Stimulated activated naive CD8-positive, alpha-beta T cell treated with anti-CD3 and anti-CD28 coated beads, Interleukin-15, amount 100 ng/mL, for 72 hours (primary cell): ENCODE data around the gene PRDM16.

Experiments used
- ATAC-seq: fragments of 150-1000 bp; cut with Tn5 transposase; 2 replicates; pipeline ENCODE4 v1.10.0; 2021; ENCODE audit warnings: mild to moderate bottlenecking, moderate library complexity
- DNase-seq, 2 donors: peaks; one replicate each; pipeline ENCODE4 v3.0.0; 2021 to 2022
- H3K27ac Mint-ChIP-seq, 2 donors: one replicate each; pipeline ENCODE4 v1.8.0; 2022; ENCODE audit warnings: mild to moderate bottlenecking in 2 of 2, mixed read lengths in 2 of 2, moderate library complexity in 2 of 2
- H3K27me3 Mint-ChIP-seq: one replicate; pipeline ENCODE4 v1.8.0; 2022; ENCODE audit warnings: mixed read lengths
- H3K4me1 Mint-ChIP-seq: one replicate; pipeline ENCODE4 v1.8.0; 2022; ENCODE audit warnings: mild to moderate bottlenecking, mixed read lengths
- H3K4me3 Mint-ChIP-seq, 2 donors: one replicate each; pipeline ENCODE4 v1.8.0; 2022; ENCODE audit warnings: mild to moderate bottlenecking in 2 of 2, mixed read lengths in 2 of 2, moderate library complexity in 1 of 2
- H3K9me3 Mint-ChIP-seq, 2 donors: one replicate each; pipeline ENCODE4 v1.8.0; 2022; ENCODE audit warnings: mixed read lengths in 2 of 2

PRDM16 gene

DNA sequence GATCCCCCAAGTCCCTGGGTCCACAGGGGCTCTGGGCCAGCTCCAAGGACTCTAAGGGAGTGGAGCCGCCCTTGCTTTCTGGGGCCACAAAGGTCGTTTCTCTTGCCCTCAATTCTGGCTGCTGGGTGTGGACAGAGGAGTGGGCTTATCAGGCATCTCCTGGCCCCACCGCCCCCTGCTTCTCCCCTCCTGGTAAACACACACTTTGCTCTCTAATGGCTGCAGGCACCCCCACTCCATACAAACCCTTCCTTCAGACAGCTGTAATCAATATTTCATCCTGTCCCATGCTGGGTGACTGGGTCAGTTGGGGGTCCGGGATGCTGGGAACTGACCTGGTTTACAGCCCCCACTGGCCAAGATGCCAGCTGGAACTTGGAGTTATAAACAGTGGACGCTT is 67.5 kb downstream of the PRDM16 start:
- ATAC-seq (no peak), DNase-seq (no peak)
- no peak overlapping the region for H3K27ac Mint-ChIP-seq
- H3K27me3 Mint-ChIP-seq, result no peaks in the 10 kb centered on the region
- H3K9me3 Mint-ChIP-seq, result no peaks in the 10 kb centered on the region
- no peak overlapping the region for H3K4me3 Mint-ChIP-seq
- no peaks in the 10 kb centered on the region for H3K4me1 Mint-ChIP-seq

DNA sequence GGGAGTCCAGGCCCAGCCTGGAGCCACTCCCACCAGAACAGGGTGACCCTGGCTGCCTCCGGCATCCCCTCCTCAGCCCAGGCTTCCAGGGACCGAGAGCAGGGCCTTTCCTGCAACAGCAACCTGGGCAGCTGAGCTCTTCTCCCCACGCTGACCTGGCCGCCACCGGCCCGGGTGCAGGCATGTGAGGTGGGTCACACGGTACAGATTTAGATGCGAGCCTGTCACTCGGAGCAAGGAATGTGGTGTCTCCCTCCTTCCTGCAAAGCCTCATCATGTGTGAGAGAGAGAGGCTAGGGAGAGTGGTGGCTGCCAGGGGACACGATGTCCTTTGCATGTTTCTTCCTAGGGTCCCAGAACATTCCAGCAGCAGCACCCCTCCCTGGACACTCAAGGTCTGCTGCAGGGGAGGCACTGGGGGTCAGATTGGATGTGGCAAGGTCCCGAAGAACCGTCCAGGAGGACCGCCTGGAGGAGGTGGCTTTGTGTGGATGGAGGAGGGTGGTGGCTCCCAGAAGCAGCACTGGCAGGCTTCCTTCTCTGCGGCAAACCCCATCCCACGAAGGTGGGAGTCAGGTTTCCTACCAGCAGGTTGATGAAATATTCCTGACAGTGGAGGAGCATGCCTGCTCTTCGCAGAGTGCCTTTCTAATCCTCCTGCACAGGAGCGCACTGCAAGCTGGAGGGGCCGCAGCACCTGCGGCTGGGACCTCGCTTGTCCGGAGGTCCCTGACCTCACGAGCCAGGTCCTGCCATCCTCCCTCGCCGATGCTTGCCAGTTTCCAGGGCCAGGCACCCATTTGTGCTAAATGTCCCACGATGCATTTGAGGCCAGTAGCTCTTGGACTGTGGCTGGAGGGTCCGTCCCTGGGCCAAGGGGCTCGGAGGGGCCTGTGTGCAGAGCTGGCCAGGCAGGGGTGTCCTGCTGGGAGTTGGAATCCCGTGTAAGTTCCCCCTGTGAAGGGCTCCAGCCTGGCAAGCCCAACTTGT is 68.4 kb downstream of the PRDM16 start:
- no peak for ATAC-seq
- H3K27me3 Mint-ChIP-seq, result no peaks in the 10 kb centered on the region

DNA sequence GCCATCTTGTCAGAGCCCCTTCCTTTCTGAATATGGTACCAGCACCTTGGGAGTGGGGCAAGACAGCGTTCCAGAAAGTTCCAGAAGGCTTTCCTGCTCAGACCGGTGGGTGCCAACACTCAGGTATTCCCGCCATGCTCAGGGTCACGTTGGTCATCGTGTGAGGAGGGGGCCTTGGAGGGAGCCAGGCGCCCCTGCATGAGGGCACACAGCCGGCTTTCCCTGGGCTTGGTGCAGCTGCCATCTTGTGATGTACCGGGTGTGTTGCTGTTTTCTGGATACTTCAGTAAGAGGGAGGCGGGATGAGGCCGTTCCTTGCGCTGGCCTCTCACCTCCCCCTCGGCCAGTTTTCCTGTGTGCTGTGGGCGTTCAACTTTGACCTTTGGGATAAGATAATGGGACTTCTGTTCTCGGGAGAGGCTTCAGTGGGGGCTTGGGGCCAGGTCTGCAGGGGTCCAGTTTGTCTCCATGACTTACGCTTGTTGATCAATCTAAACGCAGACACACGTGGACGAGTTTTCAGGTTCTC is 69.7 kb downstream of the PRDM16 start:
- H3K4me1 Mint-ChIP-seq, result no peaks in the 10 kb centered on the region
- ATAC-seq (no peak), DNase-seq (no peak)
- H3K27me3 Mint-ChIP-seq, result no peaks in the 10 kb centered on the region
- H3K4me3 Mint-ChIP-seq, result no peak overlapping the region
- H3K27ac Mint-ChIP-seq, result no peak overlapping the region
- no peaks in the 10 kb centered on the region for H3K9me3 Mint-ChIP-seq

More for the DNA sequence above, 68.4 kb downstream of the PRDM16 start:
- Mint-ChIP-seq H3K9me3 (no peaks in the 10 kb centered on the region), H3K27ac (no peak overlapping the region), H3K4me1 (no peaks in the 10 kb centered on the region), H3K4me3 (no peak overlapping the region)
- no peak for DNase-seq

- Mint-ChIP-seq H3K27ac (no peak overlapping the region), H3K4me3 (no peak overlapping the region), H3K27me3 (no peaks in the 10 kb centered on the region), H3K9me3 (no peaks in the 10 kb centered on the region), H3K4me1 (no peaks in the 10 kb centered on the region)
- DNase-seq, result no peak
- ATAC-seq, result no peak
These were observed 70.4 kb downstream of the PRDM16 start for GRCh38 chr1:3139451-3139852.

GRCh38 chr1:3139871-3140361 is 70.9 kb downstream of the PRDM16 start:
- Mint-ChIP-seq H3K4me1 (no peaks in the 10 kb centered on the region), H3K9me3 (no peaks in the 10 kb centered on the region), H3K4me3 (no peak overlapping the region), H3K27me3 (no peaks in the 10 kb centered on the region), H3K27ac (no peak overlapping the region)
- ATAC-seq, result no peak
- DNase-seq, result no peak

DNA sequence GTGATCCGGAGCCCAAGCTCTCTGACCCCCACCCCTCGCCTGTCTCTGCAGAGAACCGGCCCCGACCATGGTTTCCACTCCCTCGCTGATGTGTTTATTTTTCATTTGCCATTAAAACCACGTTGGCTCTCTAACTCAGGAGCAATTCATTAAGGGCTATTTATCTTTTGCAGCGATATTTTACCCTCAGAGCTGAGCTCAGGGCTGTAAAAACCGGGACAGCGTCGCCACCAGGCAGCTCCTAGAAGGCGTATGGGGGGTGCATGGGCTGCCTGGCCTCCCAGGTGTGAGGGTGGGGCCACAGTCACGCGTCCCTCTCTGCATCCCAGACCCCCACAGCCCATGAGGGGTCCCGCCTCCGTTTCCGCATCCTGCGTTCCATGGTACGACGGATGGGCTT is 71.4 kb downstream of the PRDM16 start:
- no peak for ATAC-seq
- Mint-ChIP-seq H3K4me1 (no peaks in the 10 kb centered on the region), H3K27me3 (no peaks in the 10 kb centered on the region), H3K9me3 (no peaks in the 10 kb centered on the region), H3K4me3 (no peak overlapping the region), H3K27ac (no peak overlapping the region)
- no peak for DNase-seq

DNA sequence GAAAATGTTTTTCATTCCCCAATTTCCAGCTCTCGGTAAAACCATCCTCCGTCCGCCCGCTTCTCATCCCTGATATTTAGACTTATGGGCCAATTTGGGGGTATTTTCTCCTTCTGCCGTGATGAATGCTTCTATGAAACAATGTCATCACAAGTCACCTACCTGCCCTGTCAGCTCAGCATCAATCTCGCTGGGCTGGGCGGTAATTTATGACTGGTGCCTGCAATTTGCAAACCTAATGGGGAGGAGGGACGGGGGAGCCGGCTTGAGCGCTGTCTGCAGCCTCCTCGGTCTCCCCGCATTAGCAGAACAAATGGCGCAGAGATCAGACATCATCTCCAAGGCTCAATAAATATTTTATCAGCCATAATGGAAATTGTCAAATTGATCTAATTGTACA is 72.1 kb downstream of the PRDM16 start:
- H3K4me1 Mint-ChIP-seq, result no peaks in the 10 kb centered on the region
- peaks cover 0 to 1% of the 10 kb centered on the region in 2 donors for H3K9me3 Mint-ChIP-seq
- no peak overlapping the region for H3K27ac Mint-ChIP-seq
- no peak overlapping the region for H3K4me3 Mint-ChIP-seq
- no peaks in the 10 kb centered on the region for H3K27me3 Mint-ChIP-seq
- ATAC-seq, result no peak
- DNase-seq, result no peak

DNA sequence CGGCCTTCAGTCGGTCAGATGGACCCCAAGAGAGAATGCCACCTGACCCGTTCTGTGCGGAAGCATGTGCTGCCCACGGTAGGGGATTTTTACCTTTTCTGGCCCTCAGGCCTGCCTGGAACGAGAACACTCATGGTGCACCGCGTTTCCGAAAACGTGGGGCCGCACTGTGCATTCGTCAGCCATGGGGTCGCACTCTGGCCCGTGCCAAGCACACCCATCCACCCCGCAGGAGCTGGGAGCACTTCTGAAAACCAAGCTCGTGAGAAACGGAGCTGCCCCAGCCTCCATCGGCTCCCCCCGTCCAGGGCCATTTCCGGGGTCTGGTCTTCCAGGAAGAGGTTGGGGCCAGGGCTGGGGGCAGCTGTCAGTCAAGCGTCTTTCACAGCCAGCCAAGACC is 72.8 kb downstream of the PRDM16 start:
- Mint-ChIP-seq H3K4me1 (no peaks in the 10 kb centered on the region), H3K27me3 (no peaks in the 10 kb centered on the region), H3K9me3 (peaks cover 0 to 8% of the 10 kb centered on the region in 2 donors), H3K27ac (peak overlapping the region in 1 of 2 donors; percentile 54), H3K4me3 (no peak overlapping the region)
- ATAC-seq (no peak), DNase-seq (no peak)

- Mint-ChIP-seq H3K4me3 (no peak overlapping the region), H3K27me3 (no peaks in the 10 kb centered on the region), H3K27ac (no peak overlapping the region), H3K9me3 (peaks cover 0 to 8% of the 10 kb centered on the region in 2 donors), H3K4me1 (no peaks in the 10 kb centered on the region)
- ATAC-seq (no peak), DNase-seq (no peak)
These were observed 73.2 kb downstream of the PRDM16 start for GRCh38 chr1:3142236-3142635.

- peaks cover 0 to 8% of the 10 kb centered on the region in 2 donors for H3K9me3 Mint-ChIP-seq
- ATAC-seq, result no peak
- no peaks in the 10 kb centered on the region for H3K27me3 Mint-ChIP-seq
- DNase-seq, result no peak
- no peak overlapping the region for H3K4me3 Mint-ChIP-seq
- no peak overlapping the region for H3K27ac Mint-ChIP-seq
- H3K4me1 Mint-ChIP-seq, result no peaks in the 10 kb centered on the region
These were observed 73.7 kb downstream of the PRDM16 start for GRCh38 chr1:3142751-3143150.

DNA sequence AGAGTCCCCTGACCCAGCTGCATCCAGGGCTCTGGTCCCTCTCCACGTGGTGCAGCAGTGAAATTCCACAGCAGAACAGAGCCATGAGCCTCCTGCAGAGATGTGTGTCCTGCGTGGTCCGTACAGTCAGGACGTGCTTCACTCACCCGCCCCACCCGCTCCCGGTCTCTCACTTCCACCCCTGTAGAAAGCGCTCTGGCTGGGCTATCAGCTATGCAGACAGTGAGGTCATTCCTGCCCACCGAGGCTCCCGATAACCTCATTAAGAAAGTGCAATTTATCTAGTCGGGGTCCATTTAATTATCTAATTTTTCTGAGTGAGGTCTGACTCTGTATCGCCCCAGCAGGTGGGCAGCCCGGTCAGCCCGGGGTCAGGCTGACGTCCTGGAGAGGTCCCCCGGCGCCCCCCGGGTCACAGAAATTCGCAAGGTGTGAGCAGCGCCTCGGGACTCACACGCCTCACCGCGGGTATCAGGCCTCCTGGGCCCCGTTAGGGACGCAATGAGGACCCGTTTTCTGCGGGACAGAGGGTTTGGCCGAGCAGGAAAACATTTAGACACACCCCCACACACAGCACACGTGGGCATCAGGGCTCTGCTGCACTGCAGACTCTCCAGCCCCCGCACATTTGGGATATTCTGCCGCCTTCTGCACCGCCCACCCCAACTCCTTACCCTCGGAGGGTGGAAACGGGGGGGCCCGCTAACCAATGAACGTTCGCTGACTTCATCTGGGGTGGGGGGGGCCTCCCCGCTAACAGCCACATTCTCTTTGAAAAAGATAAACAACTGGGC is 76.7 kb downstream of the PRDM16 start:
- Mint-ChIP-seq H3K27me3 (no peaks in the 10 kb centered on the region), H3K9me3 (peaks cover 0 to 8% of the 10 kb centered on the region in 2 donors), H3K4me1 (no peaks in the 10 kb centered on the region), H3K27ac (peak overlapping the region in 1 of 2 donors; percentile 27), H3K4me3 (no peak overlapping the region)
- DNase-seq, result no peak
- no peak for ATAC-seq

DNA sequence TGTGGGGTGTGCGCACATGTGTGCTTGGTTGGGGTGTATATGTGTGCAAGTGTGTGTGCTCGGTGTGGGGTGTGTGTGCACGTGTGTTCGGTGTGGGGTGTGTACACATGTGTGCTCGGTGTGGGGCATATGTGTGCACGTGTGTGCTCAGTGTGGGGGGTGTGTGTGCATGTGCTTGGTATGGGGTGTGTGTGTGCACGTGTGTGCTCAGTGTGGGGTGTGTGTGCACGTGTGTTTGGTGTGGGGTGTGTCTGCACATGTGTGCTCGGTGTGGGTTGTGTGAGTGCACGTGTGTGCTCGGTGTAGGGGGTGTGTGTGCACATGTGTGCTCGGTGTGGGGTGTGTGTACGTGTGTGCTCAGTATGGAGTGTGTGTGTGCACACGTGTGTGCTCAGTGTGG is 77.5 kb downstream of the PRDM16 start:
- DNase-seq (no peak), ATAC-seq (no peak)
- no peaks in the 10 kb centered on the region for H3K27me3 Mint-ChIP-seq
- no peak overlapping the region for H3K27ac Mint-ChIP-seq
- H3K4me1 Mint-ChIP-seq, result no peaks in the 10 kb centered on the region
- peaks cover 0 to 8% of the 10 kb centered on the region in 2 donors for H3K9me3 Mint-ChIP-seq
- H3K4me3 Mint-ChIP-seq, result no peak overlapping the region

- Mint-ChIP-seq H3K9me3 (peaks cover 0 to 8% of the 10 kb centered on the region in 2 donors), H3K27me3 (no peaks in the 10 kb centered on the region), H3K27ac (no peak overlapping the region), H3K4me3 (no peak overlapping the region), H3K4me1 (no peaks in the 10 kb centered on the region)
- DNase-seq (no peak), ATAC-seq (no peak)
These were observed 77.9 kb downstream of the PRDM16 start for GRCh38 chr1:3146907-3147306.

DNA sequence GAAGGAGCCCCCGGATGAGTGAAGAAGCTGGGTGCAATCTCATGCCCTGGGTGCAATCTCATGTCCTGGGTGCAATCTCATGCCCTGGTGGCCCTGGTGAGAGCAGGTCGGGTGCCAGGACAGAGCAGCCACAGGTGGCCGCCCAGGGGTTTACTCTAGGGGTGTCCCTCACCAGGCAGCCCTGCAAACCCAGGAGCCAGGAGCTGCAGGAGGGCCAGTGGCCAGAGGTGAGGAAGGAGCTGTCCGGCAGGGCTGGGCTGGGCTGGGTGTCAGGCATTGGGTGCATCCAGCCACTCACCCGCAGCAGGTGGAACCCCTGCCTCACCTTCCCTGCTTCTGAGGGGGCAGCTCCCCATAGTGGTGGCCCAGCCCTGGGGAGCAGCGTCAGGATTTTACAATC is 79.2 kb downstream of the PRDM16 start:
- DNase-seq, result no peak
- no peak for ATAC-seq
- Mint-ChIP-seq H3K4me3 (no peak overlapping the region), H3K9me3 (peaks cover 0 to 8% of the 10 kb centered on the region in 2 donors), H3K27me3 (no peaks in the 10 kb centered on the region), H3K4me1 (no peaks in the 10 kb centered on the region), H3K27ac (no peak overlapping the region)

GRCh38 chr1:3149277-3149676 is 80.3 kb downstream of the PRDM16 start:
- no peak overlapping the region for H3K27ac Mint-ChIP-seq
- H3K4me3 Mint-ChIP-seq, result no peak overlapping the region
- H3K4me1 Mint-ChIP-seq, result no peaks in the 10 kb centered on the region
- peaks cover 0 to 8% of the 10 kb centered on the region in 2 donors for H3K9me3 Mint-ChIP-seq
- no peak for DNase-seq
- no peak for ATAC-seq
- H3K27me3 Mint-ChIP-seq, result peaks cover 4% of the 10 kb centered on the region

DNA sequence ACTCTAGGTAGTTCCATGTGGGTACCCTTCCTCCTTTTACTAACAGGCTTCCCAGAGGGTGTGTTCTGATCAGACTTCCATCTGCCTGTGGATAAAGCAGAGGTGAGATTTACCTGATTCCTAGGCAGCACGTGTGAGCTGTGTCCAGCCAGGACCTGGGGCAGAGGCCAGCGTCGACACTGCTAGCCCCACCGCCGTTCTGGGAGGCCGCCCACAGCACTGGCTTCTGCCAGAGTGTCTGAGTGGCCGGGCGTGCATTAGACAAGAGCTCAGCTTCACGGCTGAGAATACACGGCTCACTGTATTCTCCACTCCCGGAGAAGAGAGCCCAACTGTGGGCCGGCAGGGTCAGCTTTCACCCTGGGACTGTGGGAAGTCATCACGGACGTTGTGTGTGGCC is 82.5 kb downstream of the PRDM16 start:
- Mint-ChIP-seq H3K4me1 (no peaks in the 10 kb centered on the region), H3K27ac (no peak overlapping the region), H3K9me3 (peaks cover 0 to 4% of the 10 kb centered on the region in 2 donors), H3K4me3 (no peak overlapping the region), H3K27me3 (peaks cover 26% of the 10 kb centered on the region)
- no peak for DNase-seq
- no peak for ATAC-seq
